ENCODE data around the gene DYRK1B.
A peak's percentile ranks its signal among the peaks of the same experiment; 100 is the strongest.

The DYRK1B gene

GRCh38 chr19:39807846-39808364 lies 26.1 kb downstream of the DYRK1B start:
- DNase-seq = no peak

- DNase-seq = no peak
Measured at GRCh38 chr19:39805104-39805503, 28.9 kb downstream of the DYRK1B start.

GRCh38 chr19:39802958-39803357 lies 31.0 kb downstream of the DYRK1B start:
- DNase-seq = no peak

- no peak for DNase-seq
Measured at GRCh38 chr19:39797083-39797482, 36.9 kb downstream of the DYRK1B start.

- DNase-seq = no peak
Measured at GRCh38 chr19:39796000-39796498, 37.9 kb downstream of the DYRK1B start.

GRCh38 chr19:39795001-39795400 lies 39.0 kb downstream of the DYRK1B start:
- DNase-seq = no peak

- peak; percentile 68 for DNase-seq
Measured at GRCh38 chr19:39792999-39793546, 40.9 kb downstream of the DYRK1B start.

GRCh38 chr19:39788244-39788643 lies 45.7 kb downstream of the DYRK1B start:
- DNase-seq = no peak

- DNase-seq = no peak
Measured at GRCh38 chr19:39780894-39781293, 53.1 kb downstream of the DYRK1B start.

- no peak for DNase-seq
Measured at GRCh38 chr19:39778763-39779162, 55.2 kb downstream of the DYRK1B start, which contains the start of gene LEUTX. LEUTX (plus strand) TSS chr19:39778854; CDS start chr19:39778921, 67 bp downstream.

Data from NCI-H1105 treated with DMSO at 0.1 percent for 48 hours (cell line).